H9 (cell line): ENCODE data around the gene TBX3. TPM values are rescaled to one million over a fixed set of nuclear protein-coding genes. Genes with fewer than 3 reads are reported as not detected.
A peak's percentile ranks its signal among the peaks of the same experiment; 100 is the strongest.

Source experiments
- DNase-seq: peaks from one replicate; pipeline ENCODE4 v3.0.0-alpha.2; 2017
- H2AFZ ChIP-seq: one replicate; pipeline ENCODE4 v1.6.1; 2013; ENCODE audit warnings: mild to moderate bottlenecking, low read length, control low read depth, moderate library complexity
- H2AK5ac ChIP-seq: 2 replicates; pipeline ENCODE4 v1.6.1; 2013; ENCODE audit warnings: low read length, control low read depth, mixed read lengths; ENCODE audit not compliant: insufficient read length
- H2BK120ac ChIP-seq: one replicate; pipeline ENCODE4 v1.6.1; 2013; ENCODE audit warnings: low read depth, mild to moderate bottlenecking, low read length, control low read depth, inconsistent platforms; ENCODE audit not compliant: poor library complexity, severe bottlenecking
- H2BK12ac ChIP-seq: 2 replicates; pipeline ENCODE4 v1.6.1; 2013; ENCODE audit warnings: low read length, control low read depth, mixed read lengths, low read depth; ENCODE audit not compliant: insufficient read length
- H2BK15ac ChIP-seq: 2 replicates; pipeline ENCODE4 v1.6.1; 2013; ENCODE audit warnings: low read depth, low read length, control low read depth
- H2BK20ac ChIP-seq: one replicate; pipeline ENCODE4 v1.6.1; 2013; ENCODE audit warnings: low read depth, mild to moderate bottlenecking, low read length, control low read depth, inconsistent platforms; ENCODE audit not compliant: poor library complexity, severe bottlenecking
- H2BK5ac ChIP-seq: 2 replicates; pipeline ENCODE4 v1.6.1; 2013; ENCODE audit warnings: low read length, control low read depth, mixed read lengths; ENCODE audit not compliant: insufficient read length
- H3K14ac ChIP-seq: 2 replicates; pipeline ENCODE4 v1.6.1; 2013; ENCODE audit warnings: low read length, control low read depth; ENCODE audit not compliant: insufficient read depth
- H3K18ac ChIP-seq: 2 replicates; pipeline ENCODE4 v1.6.1; 2013; ENCODE audit warnings: low read depth, mild to moderate bottlenecking, mixed read lengths, low read length, control low read depth; ENCODE audit not compliant: insufficient read length
- H3K23ac ChIP-seq: 2 replicates; pipeline ENCODE4 v1.6.1; 2013; ENCODE audit warnings: low read length, control low read depth, mixed read lengths, low read depth; ENCODE audit not compliant: insufficient read length
- H3K23me2 ChIP-seq: 2 replicates; pipeline ENCODE4 v1.6.1; 2013; ENCODE audit warnings: low read depth, mild to moderate bottlenecking, mixed read lengths, low read length, control low read depth; ENCODE audit not compliant: insufficient read length, poor library complexity, severe bottlenecking
- H3K27ac ChIP-seq: 2 replicates; pipeline ENCODE4 v1.5.1; 2013; ENCODE audit warnings: low read length, control low read depth, mixed read lengths, low read depth; ENCODE audit not compliant: insufficient read length
- H3K27me3 ChIP-seq: 2 replicates; pipeline ENCODE4 v1.6.1; 2013; ENCODE audit warnings: low read length, control low read depth, inconsistent platforms; ENCODE audit not compliant: insufficient read depth
- H3K4ac ChIP-seq: 2 replicates; pipeline ENCODE4 v1.6.1; 2013; ENCODE audit warnings: low read depth, mild to moderate bottlenecking, control low read depth, inconsistent platforms, low read length, moderate library complexity
- H3K4me1 ChIP-seq: 2 replicates; pipeline ENCODE4 v1.6.1; 2013; ENCODE audit warnings: low read length, control low read depth, inconsistent platforms; ENCODE audit not compliant: insufficient read depth
- H3K4me2 ChIP-seq: 2 replicates; pipeline ENCODE4 v1.6.1; 2013; ENCODE audit warnings: low read length, control low read depth, mixed read lengths; ENCODE audit not compliant: insufficient read length, insufficient read depth
- H3K56ac ChIP-seq: 2 replicates; pipeline ENCODE4 v1.6.1; 2013; ENCODE audit warnings: low read depth, mild to moderate bottlenecking, mixed read lengths, low read length, control low read depth; ENCODE audit not compliant: insufficient read length
- H3K79me1 ChIP-seq: 2 replicates; pipeline ENCODE4 v1.6.1; 2013; ENCODE audit warnings: low read depth, mild to moderate bottlenecking, moderate library complexity, low read length, control low read depth, inconsistent platforms; ENCODE audit not compliant: insufficient read depth, poor library complexity, severe bottlenecking
- H3K79me2 ChIP-seq: 2 replicates; pipeline ENCODE4 v1.6.1; 2013; ENCODE audit warnings: low read length, control low read depth, inconsistent platforms; ENCODE audit not compliant: insufficient read depth
- H3K9ac ChIP-seq: 2 replicates; pipeline ENCODE4 v1.6.1; 2013; ENCODE audit warnings: low read length, control low read depth, mixed read lengths; ENCODE audit not compliant: insufficient read length; ENCODE audit errors: extremely low read depth
- H3K9me3 ChIP-seq: one replicate; pipeline ENCODE4 v1.6.1; 2013; ENCODE audit warnings: low read depth, low read length, inconsistent platforms; ENCODE audit not compliant: control insufficient read depth
- H3T11ph ChIP-seq: one replicate; pipeline ENCODE4 v1.6.1; 2013; ENCODE audit warnings: mild to moderate bottlenecking, low read length, control low read depth, inconsistent platforms
- H4K20me1 ChIP-seq: one replicate; pipeline ENCODE4 v1.6.1; 2013; ENCODE audit not compliant: control insufficient read depth, insufficient read length, insufficient read depth
- H4K5ac ChIP-seq: 2 replicates; pipeline ENCODE4 v1.6.1; 2013; ENCODE audit warnings: low read depth, mild to moderate bottlenecking, mixed read lengths, low read length, control low read depth; ENCODE audit not compliant: insufficient read length
- H4K8ac ChIP-seq: replicated peaks from 2 replicates; pipeline ENCODE4 v1.6.1; 2013; ENCODE audit warnings: low read length, control low read depth, mixed read lengths, low read depth; ENCODE audit not compliant: insufficient read length
- H4K91ac ChIP-seq: 2 replicates; pipeline ENCODE4 v1.6.1; 2013; ENCODE audit warnings: low read depth, mild to moderate bottlenecking, moderate library complexity, mixed read lengths, low read length, control low read depth; ENCODE audit not compliant: insufficient read length
- H3K27ac Mint-ChIP-seq, 3 experiments: 2 replicates in 2 of 3; 3 replicates in 1 of 3; pipeline ENCODE4 v1.8.0; 2020 to 2021; ENCODE audit warnings: mixed read lengths in 3 of 3, mild to moderate bottlenecking in 1 of 3, moderate library complexity in 1 of 3
- H3K27me3 Mint-ChIP-seq: 2 replicates; pipeline ENCODE4 v1.8.0; 2021; ENCODE audit warnings: low read depth, mild to moderate bottlenecking, moderate library complexity, mixed read lengths
- H3K36me3 Mint-ChIP-seq, 3 experiments: 2 replicates in 2 of 3; 3 replicates in 1 of 3; pipeline ENCODE4 v1.8.0; 2020 to 2021; ENCODE audit warnings: low read depth in 3 of 3, mixed read lengths in 3 of 3; ENCODE audit not compliant: insufficient read depth in 1 of 3
- H3K4me1 Mint-ChIP-seq, 2 experiments: 2 replicates each; pipeline ENCODE4 v1.8.0; 2020; ENCODE audit warnings: mixed read lengths in 2 of 2
- H3K4me3 Mint-ChIP-seq, 2 experiments: 2 replicates in 1 of 2; 3 replicates in 1 of 2; pipeline ENCODE4 v1.8.0; 2020 to 2021; ENCODE audit warnings: mild to moderate bottlenecking in 2 of 2, mixed read lengths in 2 of 2, moderate library complexity in 1 of 2
- H3K9me3 Mint-ChIP-seq, 2 experiments: 2 replicates in 1 of 2; 3 replicates in 1 of 2; pipeline ENCODE4 v1.8.0; 2020; ENCODE audit warnings: mild to moderate bottlenecking in 2 of 2, mixed read lengths in 2 of 2, moderate library complexity in 1 of 2
- WGBS: extraction: QIAGEN DNeasy Blood & Tissue Kit; methylation state at CpG from one replicate; pipeline ENCODE4 v1.1.7; 2013; ENCODE audit warnings: missing lambda C conversion rate, low lambda C conversion rate, mixed read lengths; ENCODE audit not compliant: insufficient read length; ENCODE audit errors: extremely low coverage; 5-methylcytosine and 5-hydroxymethylcytosine counted together
- total RNA-seq: library from RNA; stranded (reverse); gene quantifications from 2 replicates; pipeline ENCODE4 v1.2.1, GENCODE V29; 2021
- TF ChIP-seq, protein P1 (sequence below): fragments of 200-600 bp; sonication (generic); conservative IDR thresholded peaks from 3 replicates; pipeline ENCODE4 v1.8.0; 2021; ENCODE audit warnings: antibody characterized with exemption, mild to moderate bottlenecking

Gene TBX3
- total RNA-seq, 1 experiment from 2014 or later, result 0.04 TPM

DNA sequence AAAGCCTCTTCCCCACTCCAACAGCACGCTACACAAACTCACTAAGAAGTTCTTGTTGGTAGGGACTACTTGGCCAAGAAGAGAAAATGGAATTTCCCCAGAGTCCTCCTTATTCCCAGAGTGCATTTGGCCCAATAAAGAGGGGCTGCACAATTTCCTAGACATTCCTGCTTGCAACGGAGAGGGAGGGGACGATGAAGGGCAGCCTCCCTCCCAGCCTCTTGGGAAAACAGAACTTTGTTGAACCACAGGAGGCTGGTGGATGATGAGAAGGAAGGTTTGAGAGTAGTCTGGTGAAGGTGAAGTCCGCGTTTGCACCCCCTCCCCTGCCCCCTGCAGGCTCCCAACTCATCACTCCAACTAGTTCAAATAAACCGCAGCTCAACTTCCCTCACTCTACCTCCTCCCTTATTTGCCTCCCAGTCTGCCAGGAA is 19.1 kb upstream of the TBX3 start:
- Histone ChIP-seq H3K4me2 (peak overlapping the region; percentile 60), H3K23me2 (no peaks in the 10 kb centered on the region), H3K79me2 (no peaks in the 10 kb centered on the region), H3K9me3 (no peaks in the 10 kb centered on the region), H3K23ac (no peak overlapping the region), H4K8ac (no peak overlapping the region), H3K27me3 (peaks cover 61% of the 10 kb centered on the region), H2AK5ac (no peak overlapping the region), H4K91ac (no peak overlapping the region), H3K79me1 (no peaks in the 10 kb centered on the region), H3K56ac (no peak overlapping the region), H3K27ac (no peak overlapping the region), H3K4me1 (peaks cover 6% of the 10 kb centered on the region; the same call in 1 of the 2 replicates), H2BK120ac (no peak overlapping the region), H3K4ac (no peak overlapping the region), H2BK20ac (no peak overlapping the region), H3K18ac (no peak overlapping the region), H2BK5ac (no peak overlapping the region), H4K20me1 (no peaks in the 10 kb centered on the region), H2AFZ (no peak overlapping the region), H3T11ph (no peak overlapping the region), H2BK12ac (no peak overlapping the region), H2BK15ac (no peak overlapping the region), H4K5ac (no peak overlapping the region), H3K14ac (no peak overlapping the region), H3K9ac (no peak overlapping the region)
- peaks cover 99% of the 10 kb centered on the region for H3K27me3 Mint-ChIP-seq
- H3K4me1 Mint-ChIP-seq, result peaks cover 17 to 50% of the 10 kb centered on the region in 2 experiments
- H3K36me3 Mint-ChIP-seq, result no peaks in the 10 kb centered on the region
- TF ChIP-seq, protein P1, sequence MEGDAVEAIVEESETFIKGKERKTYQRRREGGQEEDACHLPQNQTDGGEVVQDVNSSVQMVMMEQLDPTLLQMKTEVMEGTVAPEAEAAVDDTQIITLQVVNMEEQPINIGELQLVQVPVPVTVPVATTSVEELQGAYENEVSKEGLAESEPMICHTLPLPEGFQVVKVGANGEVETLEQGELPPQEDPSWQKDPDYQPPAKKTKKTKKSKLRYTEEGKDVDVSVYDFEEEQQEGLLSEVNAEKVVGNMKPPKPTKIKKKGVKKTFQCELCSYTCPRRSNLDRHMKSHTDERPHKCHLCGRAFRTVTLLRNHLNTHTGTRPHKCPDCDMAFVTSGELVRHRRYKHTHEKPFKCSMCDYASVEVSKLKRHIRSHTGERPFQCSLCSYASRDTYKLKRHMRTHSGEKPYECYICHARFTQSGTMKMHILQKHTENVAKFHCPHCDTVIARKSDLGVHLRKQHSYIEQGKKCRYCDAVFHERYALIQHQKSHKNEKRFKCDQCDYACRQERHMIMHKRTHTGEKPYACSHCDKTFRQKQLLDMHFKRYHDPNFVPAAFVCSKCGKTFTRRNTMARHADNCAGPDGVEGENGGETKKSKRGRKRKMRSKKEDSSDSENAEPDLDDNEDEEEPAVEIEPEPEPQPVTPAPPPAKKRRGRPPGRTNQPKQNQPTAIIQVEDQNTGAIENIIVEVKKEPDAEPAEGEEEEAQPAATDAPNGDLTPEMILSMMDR, result no peak; the same call in 2 of the 3 replicates
- H3K4me3 Mint-ChIP-seq, result peak overlapping the region in 1 of 2 experiments; percentile 72; a peak in 4 of 5 replicates
- peaks cover 0 to 4% of the 10 kb centered on the region in 2 experiments; a peak in 2 of 5 replicates for H3K9me3 Mint-ChIP-seq
- WGBS, result no CpG with 5 or more reads among the region's 6 CpGs
- DNase-seq, result peak; percentile 48
- H3K27ac Mint-ChIP-seq, result no peak overlapping the region; a peak in 1 of 7 replicates
